ENCODE results near the gene ZNF837.

ZNF837 gene

GRCh38 chr19:58386576-58387337 is 5.9 kb upstream of the ZNF837 start, which contains the start of gene RPS5:
Gene RPS5, plus strand, starts transcription at chr19:58387269. Its CDS starts 869 bp downstream, at chr19:58388138.
- peak within 1 kb of the TSS; percentile 99 for H3K4me3 ChIP-seq (ENCODE audit: low read depth, low read length)
- DNase-seq (ENCODE audit: low read depth) = peak; percentile 99
- peak; percentile 91 for TF ChIP-seq MAX (IDR thresholded peaks at IDR 0.05; ENCODE audit: low read depth, low read length)
- peak; percentile 89 for TF ChIP-seq POLR2A (IDR thresholded peaks at IDR 0.05; ENCODE audit: extremely low read depth, insufficient read length)
- TF ChIP-seq, protein P1, sequence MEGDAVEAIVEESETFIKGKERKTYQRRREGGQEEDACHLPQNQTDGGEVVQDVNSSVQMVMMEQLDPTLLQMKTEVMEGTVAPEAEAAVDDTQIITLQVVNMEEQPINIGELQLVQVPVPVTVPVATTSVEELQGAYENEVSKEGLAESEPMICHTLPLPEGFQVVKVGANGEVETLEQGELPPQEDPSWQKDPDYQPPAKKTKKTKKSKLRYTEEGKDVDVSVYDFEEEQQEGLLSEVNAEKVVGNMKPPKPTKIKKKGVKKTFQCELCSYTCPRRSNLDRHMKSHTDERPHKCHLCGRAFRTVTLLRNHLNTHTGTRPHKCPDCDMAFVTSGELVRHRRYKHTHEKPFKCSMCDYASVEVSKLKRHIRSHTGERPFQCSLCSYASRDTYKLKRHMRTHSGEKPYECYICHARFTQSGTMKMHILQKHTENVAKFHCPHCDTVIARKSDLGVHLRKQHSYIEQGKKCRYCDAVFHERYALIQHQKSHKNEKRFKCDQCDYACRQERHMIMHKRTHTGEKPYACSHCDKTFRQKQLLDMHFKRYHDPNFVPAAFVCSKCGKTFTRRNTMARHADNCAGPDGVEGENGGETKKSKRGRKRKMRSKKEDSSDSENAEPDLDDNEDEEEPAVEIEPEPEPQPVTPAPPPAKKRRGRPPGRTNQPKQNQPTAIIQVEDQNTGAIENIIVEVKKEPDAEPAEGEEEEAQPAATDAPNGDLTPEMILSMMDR (IDR thresholded peaks at IDR 0.05; ENCODE audit: low read depth, low read length) = no peak
- TF ChIP-seq MYC (IDR thresholded peaks at IDR 0.05; ENCODE audit: low read depth, low read length) = peak; percentile 94

- TF ChIP-seq MAX (IDR thresholded peaks at IDR 0.05; ENCODE audit: low read depth, low read length) (no peak), POLR2A (IDR thresholded peaks at IDR 0.05; ENCODE audit: extremely low read depth, insufficient read length) (no peak)
- H3K4me3 ChIP-seq (ENCODE audit: low read depth, low read length) = peak overlapping the region; percentile 82
- peak; percentile 48 for DNase-seq (ENCODE audit: low read depth)
Observed at GRCh38 chr19:58385891-58386575, 5.2 kb upstream of the ZNF837 start.

DNA sequence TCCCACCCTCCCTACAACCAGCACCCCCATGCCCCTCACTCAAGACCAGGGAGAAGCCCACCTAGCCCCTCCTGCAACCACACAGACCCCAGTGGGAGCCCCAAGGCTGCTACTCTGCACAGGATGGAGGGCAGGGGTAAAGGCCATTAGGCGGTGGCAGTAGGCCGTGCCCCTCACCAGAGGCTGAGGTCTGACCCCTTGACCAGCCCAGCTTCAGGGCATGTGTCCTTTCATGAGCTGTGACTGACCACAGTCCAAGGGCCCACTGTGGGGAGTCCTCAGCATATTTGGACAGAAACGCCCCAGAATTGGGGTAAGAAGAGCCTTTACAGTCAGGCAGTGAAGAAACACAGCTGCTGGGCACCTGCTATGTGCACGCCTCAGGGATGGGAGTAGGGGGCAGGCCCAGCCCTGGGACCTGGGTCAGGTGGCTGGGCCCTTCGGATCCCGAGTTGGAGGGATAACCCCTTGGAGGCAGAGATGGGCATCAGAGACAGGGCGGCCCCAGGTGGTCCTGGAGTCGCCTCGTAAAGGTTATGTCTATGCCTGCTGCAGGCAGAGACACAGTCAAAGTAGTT is 4.6 kb upstream of the ZNF837 start:
- TF ChIP-seq POLR2A (IDR thresholded peaks at IDR 0.05; ENCODE audit: extremely low read depth, insufficient read length) (no peak), MYC (IDR thresholded peaks at IDR 0.05; ENCODE audit: low read depth, low read length) (no peak), MAX (IDR thresholded peaks at IDR 0.05; ENCODE audit: low read depth, low read length) (no peak)
- TF ChIP-seq, protein P1 (IDR thresholded peaks at IDR 0.05; ENCODE audit: low read depth, low read length) = no peak
- H3K4me3 ChIP-seq (ENCODE audit: low read depth, low read length) = peak overlapping the region; percentile 82
- no peak for DNase-seq (ENCODE audit: low read depth)

DNA sequence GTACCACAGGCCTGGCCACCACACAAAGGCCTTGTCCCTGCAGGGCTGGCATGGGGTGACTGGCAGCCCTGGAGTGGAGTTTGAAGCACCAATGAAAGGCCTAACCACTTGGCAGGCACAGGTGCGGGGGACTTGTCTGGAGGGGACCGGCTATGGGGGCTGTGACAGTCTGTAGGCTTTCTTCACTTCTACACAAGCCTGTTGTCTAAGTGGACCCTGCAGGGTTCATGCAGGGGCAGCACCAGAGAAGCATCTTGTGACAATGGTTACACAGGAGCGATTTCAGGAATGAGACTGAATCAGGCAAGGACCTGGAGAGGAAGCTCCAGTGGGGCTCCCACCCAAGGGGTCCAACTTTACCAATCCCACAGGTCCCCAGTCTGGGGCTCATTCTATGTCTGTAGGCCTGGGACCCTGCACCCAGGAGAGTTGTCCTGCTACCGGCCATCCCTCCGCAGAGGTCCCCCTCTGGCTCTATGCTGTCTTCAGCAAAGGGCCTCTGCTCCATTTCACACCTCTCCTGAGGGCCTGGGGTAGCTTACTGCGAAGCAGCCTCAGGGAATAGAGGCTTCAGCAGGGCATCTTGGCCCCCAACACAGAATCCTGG is 2.3 kb upstream of the ZNF837 start:
- H3K4me3 ChIP-seq (ENCODE audit: low read depth, low read length) = no peak overlapping the region
- no peak for DNase-seq (ENCODE audit: low read depth)
- TF ChIP-seq MAX (IDR thresholded peaks at IDR 0.05; ENCODE audit: low read depth, low read length) (no peak), POLR2A (IDR thresholded peaks at IDR 0.05; ENCODE audit: extremely low read depth, insufficient read length) (no peak), MYC (IDR thresholded peaks at IDR 0.05; ENCODE audit: low read depth, low read length) (no peak)
- TF ChIP-seq, protein P1 (IDR thresholded peaks at IDR 0.05; ENCODE audit: low read depth, low read length) = no peak

GRCh38 chr19:58381460-58382212 is 806 bp upstream of the ZNF837 start:
- DNase-seq (ENCODE audit: low read depth) = no peak
- TF ChIP-seq MYC (IDR thresholded peaks at IDR 0.05; ENCODE audit: low read depth, low read length) = no peak
- no peak for TF ChIP-seq POLR2A (IDR thresholded peaks at IDR 0.05; ENCODE audit: extremely low read depth, insufficient read length)
- TF ChIP-seq, protein P1 (IDR thresholded peaks at IDR 0.05; ENCODE audit: low read depth, low read length) = no peak
- no peak for TF ChIP-seq MAX (IDR thresholded peaks at IDR 0.05; ENCODE audit: low read depth, low read length)
- H3K4me3 ChIP-seq (ENCODE audit: low read depth, low read length) = peak overlapping the region; percentile 75
